CD4-positive, alpha-beta memory T cell (primary cell): Measurements from ENCODE around the gene AGPAT2. TPM values are rescaled to one million over a fixed set of nuclear protein-coding genes. Genes with fewer than 3 reads are reported as not detected.
A peak's percentile ranks its signal among the peaks of the same experiment; 100 is the strongest.

Experiments
- CTCF ChIA-PET: fragments of 350-600 bp; sonication (Branson Sonifier 250); formaldehyde crosslinking; loops from one replicate; lab custom pipeline; 2021; ENCODE audit warnings: inconsistent platforms; ENCODE audit not compliant: partially characterized antibody; lab: Charles Lee
- POLR2A ChIA-PET: fragments of 350-600 bp; sonication (Branson Sonifier 250); formaldehyde crosslinking; loops from one replicate; lab custom pipeline; 2021; ENCODE audit not compliant: partially characterized antibody; lab: Charles Lee
- DNase-seq, 5 donors: peaks; one replicate each; pipeline versions ENCODE4 v3.0.0 to v3.0.0-alpha.2; 2020 to 2022; ENCODE audit warnings: mixed read lengths in 1 of 5
- H3K27ac ChIP-seq: one replicate; pipeline ENCODE4 v1.7.0; 2013; ENCODE audit warnings: low read depth, low read length
- H3K27me3 ChIP-seq: 2 replicates; pipeline ENCODE4 v1.7.0; 2013; ENCODE audit warnings: mild to moderate bottlenecking, low read length, moderate library complexity; ENCODE audit not compliant: insufficient read depth
- H3K36me3 ChIP-seq: 2 replicates; pipeline ENCODE4 v1.7.0; 2013; ENCODE audit warnings: mild to moderate bottlenecking, low read length, moderate library complexity; ENCODE audit not compliant: insufficient read depth
- H3K4me1 ChIP-seq: 2 replicates; pipeline ENCODE4 v1.7.0; 2013; ENCODE audit warnings: mild to moderate bottlenecking, low read length, moderate library complexity; ENCODE audit not compliant: insufficient read depth
- H3K4me3 ChIP-seq, 2 donors: one replicate each; pipeline ENCODE4 v1.7.0; 2013; ENCODE audit warnings: low read length in 2 of 2, mild to moderate bottlenecking in 1 of 2
- H3K9me3 ChIP-seq, 2 donors: one replicate each; pipeline ENCODE4 v1.7.0; 2013; ENCODE audit warnings: low read length in 2 of 2, control low read depth in 1 of 2; ENCODE audit not compliant: control insufficient read depth in 1 of 2
- H3K27ac Mint-ChIP-seq, 7 donors: one replicate each; pipeline ENCODE4 v1.8.0; 2020 to 2021; ENCODE audit warnings: mixed read lengths in 7 of 7, mild to moderate bottlenecking in 6 of 7, inconsistent platforms in 3 of 7, moderate library complexity in 3 of 7
- H3K27me3 Mint-ChIP-seq, 2 donors: one replicate each; pipeline ENCODE4 v1.8.0; 2020 to 2021; ENCODE audit warnings: mixed read lengths in 2 of 2
- H3K36me3 Mint-ChIP-seq, 2 donors: one replicate each; pipeline ENCODE4 v1.8.0; 2020 to 2021; ENCODE audit warnings: mixed read lengths in 2 of 2, inconsistent platforms in 1 of 2, mild to moderate bottlenecking in 1 of 2
- H3K4me1 Mint-ChIP-seq, 4 donors: one replicate each; pipeline ENCODE4 v1.8.0; 2020 to 2021; ENCODE audit warnings: mixed read lengths in 4 of 4, mild to moderate bottlenecking in 1 of 4
- H3K4me3 Mint-ChIP-seq, 8 donors: one replicate each; pipeline ENCODE4 v1.8.0; 2020 to 2021; ENCODE audit warnings: mixed read lengths in 8 of 8, mild to moderate bottlenecking in 7 of 8, moderate library complexity in 6 of 8, inconsistent platforms in 3 of 8
- H3K9me3 Mint-ChIP-seq, 8 donors: one replicate each; pipeline ENCODE4 v1.8.0; 2020 to 2021; ENCODE audit warnings: mixed read lengths in 8 of 8, mild to moderate bottlenecking in 5 of 8, inconsistent platforms in 3 of 8, moderate library complexity in 1 of 8
- intact Hi-C: fragments of 100-400 bp; cut with micrococcal nuclease; formaldehyde crosslinking; loops from one replicate; pipeline ENCODE4 v1.15.1; 2023
- polyA plus RNA-seq, 2 donors: library from polyadenylated mRNA; unstranded; fragments of 300-500 nt; fragmentation: Illumina TruSeq; gene quantifications; one replicate each; pipeline ENCODE4 v1.2.3, GENCODE V29; 2021
- total RNA-seq, 2 experiments: library from RNA; stranded (reverse); gene quantifications; one replicate each; pipeline ENCODE4 v1.2.3, GENCODE V29; 2021

Gene AGPAT2
- total and polyA plus RNA-seq, 4 experiments from 2014 or later: 6.9 to 20.6 (median 12.0) TPM

DNA sequence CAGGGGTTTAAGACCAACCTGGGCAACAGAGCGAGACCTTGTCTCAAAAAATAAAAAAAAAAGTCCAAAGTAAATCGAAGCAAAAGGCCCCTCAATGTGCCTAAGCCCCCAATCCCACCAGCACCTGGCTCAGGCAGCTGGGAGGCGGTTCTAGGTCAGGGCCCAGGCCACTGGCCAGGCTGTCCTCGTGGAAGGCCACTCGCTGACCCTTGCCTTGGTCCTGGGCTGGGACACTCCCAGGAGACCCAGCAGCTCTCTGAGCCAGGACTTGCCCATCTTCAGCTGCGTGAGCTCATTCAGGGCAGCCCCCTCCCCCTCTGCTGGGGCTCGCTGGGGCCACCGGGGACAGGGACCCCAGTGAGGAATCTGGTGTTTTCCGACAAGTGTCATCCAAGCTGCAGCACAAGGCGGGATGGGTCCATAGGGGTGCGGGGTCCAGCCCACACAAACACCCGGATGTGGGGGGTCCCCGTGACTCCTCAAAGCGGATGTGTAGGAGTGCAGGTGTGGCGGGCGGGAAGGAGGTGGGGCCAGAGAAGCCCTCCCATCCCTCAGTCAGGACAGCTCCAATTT is 4.0 kb downstream of the AGPAT2 start:
- H3K27ac Mint-ChIP-seq: no peak overlapping the region

DNA sequence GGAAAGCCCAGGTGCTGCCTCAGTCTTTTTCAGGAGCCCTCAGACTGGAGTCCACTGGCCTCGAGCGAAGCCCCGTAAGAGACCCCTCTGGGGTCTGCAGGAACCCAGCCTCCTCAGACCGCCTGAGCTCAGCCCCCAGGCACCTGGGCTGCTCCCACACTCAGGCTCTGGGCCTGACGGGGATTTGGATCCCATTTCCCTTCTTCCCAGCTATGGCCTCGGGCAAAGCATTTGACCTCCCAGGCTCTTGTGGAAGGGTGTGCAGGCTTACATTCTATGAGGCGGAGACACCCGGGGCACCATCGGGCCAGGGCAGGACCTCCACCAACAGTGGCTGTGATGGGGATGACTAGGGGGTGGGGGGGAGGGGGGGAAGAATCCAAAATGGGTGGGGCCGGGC is 4.5 kb downstream of the AGPAT2 start:
- no peaks in the 10 kb centered on the region for H3K36me3 Mint-ChIP-seq
- H3K4me1 Mint-ChIP-seq: peaks cover 0 to 13% (median 3%) of the 10 kb centered on the region in 4 donors
- intact Hi-C loops: no loop called here
- CTCF ChIA-PET: interaction anchor here (1.9 kb wide), 1 partner anchor 10 kb away, joined by 5 read pairs; no protein-coding TSS in a partner anchor
- no peak overlapping the region for H3K4me3 Mint-ChIP-seq
- H3K9me3 Mint-ChIP-seq: no peaks in the 10 kb centered on the region
- H3K27ac Mint-ChIP-seq: no peak overlapping the region
- H3K27ac ChIP-seq: no peak overlapping the region
- H3K9me3 ChIP-seq: no peaks in the 10 kb centered on the region
- H3K4me3 ChIP-seq: no peak overlapping the region
- no peaks in the 10 kb centered on the region for H3K27me3 Mint-ChIP-seq
- no peak for DNase-seq
- H3K4me1 ChIP-seq: peaks cover 11% of the 10 kb centered on the region
- no peaks in the 10 kb centered on the region for H3K27me3 ChIP-seq
- POLR2A ChIA-PET: interaction anchor here (1.1 kb wide), 1 partner anchor 46 kb away, joined by 4 read pairs; no protein-coding TSS in a partner anchor
- no peaks in the 10 kb centered on the region for H3K36me3 ChIP-seq

More for the DNA sequence above, 4.0 kb downstream of the AGPAT2 start:
- intact Hi-C loops: no loop called here
- Histone ChIP-seq H3K36me3 (no peaks in the 10 kb centered on the region), H3K27me3 (no peaks in the 10 kb centered on the region), H3K27ac (no peak overlapping the region), H3K4me3 (no peak overlapping the region), H3K9me3 (no peaks in the 10 kb centered on the region), H3K4me1 (peaks cover 11% of the 10 kb centered on the region)
- H3K9me3 Mint-ChIP-seq: no peaks in the 10 kb centered on the region
- peaks cover 0 to 16% (median 3%) of the 10 kb centered on the region in 4 donors for H3K4me1 Mint-ChIP-seq
- no peak overlapping the region for H3K4me3 Mint-ChIP-seq
- H3K36me3 Mint-ChIP-seq: no peaks in the 10 kb centered on the region
- POLR2A ChIA-PET: interaction anchor here (1.1 kb wide), 1 partner anchor 45 kb away, joined by 4 read pairs; no protein-coding TSS in a partner anchor
- H3K27me3 Mint-ChIP-seq: no peaks in the 10 kb centered on the region
- CTCF ChIA-PET: no interaction called here
- no peak for DNase-seq

DNA sequence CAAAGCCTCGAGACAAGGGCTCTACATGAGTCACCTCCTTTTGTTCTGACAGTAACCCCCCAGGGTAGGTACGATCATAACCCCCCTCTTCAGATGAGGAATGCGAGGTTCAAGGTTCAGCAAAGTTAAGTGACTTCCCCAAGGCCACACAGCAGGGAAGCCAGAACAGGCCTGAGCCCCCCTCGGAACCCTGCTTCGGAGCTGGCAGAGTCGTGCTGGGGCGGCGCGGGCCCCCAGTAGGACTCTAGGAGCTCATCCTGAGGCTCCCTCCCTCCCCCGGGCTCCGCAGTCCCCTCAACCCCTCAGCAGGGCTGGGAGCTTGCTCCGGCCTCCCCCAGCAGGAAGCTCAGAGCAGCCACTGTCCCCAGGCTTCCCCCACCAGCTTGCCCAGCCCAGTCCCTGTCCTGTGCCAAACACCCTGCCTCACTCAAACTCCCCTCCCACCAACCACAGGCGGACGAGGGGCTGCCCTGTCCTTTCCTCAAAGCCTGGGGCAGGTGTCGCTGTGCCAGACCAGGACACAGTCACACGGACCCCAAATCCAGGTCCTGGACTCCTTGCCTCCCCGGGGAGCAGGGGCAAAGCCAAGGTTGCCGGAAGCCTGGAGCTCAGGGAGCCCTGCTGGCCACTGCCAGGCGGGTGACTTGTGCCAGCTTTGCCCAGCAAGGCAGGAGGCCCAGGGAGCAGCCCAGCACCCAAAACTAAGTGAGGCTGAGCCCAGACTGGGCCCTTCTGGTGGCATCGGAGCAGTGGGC is 5.1 kb downstream of the AGPAT2 start:
- H3K9me3 ChIP-seq: no peaks in the 10 kb centered on the region
- DNase-seq: no peak
- POLR2A ChIA-PET: interaction anchor here (1.1 kb wide), 1 partner anchor 46 kb away, joined by 4 read pairs; no protein-coding TSS in a partner anchor
- peaks cover 11% of the 10 kb centered on the region for H3K4me1 ChIP-seq
- H3K36me3 ChIP-seq: no peaks in the 10 kb centered on the region
- peaks cover 0 to 13% (median 3%) of the 10 kb centered on the region in 4 donors for H3K4me1 Mint-ChIP-seq
- no peak overlapping the region for H3K4me3 ChIP-seq
- intact Hi-C loops: no loop called here
- H3K27me3 ChIP-seq: no peaks in the 10 kb centered on the region
- H3K27ac Mint-ChIP-seq: peak overlapping the region in 1 of 7 donors; percentile 55
- no peaks in the 10 kb centered on the region for H3K9me3 Mint-ChIP-seq
- CTCF ChIA-PET: interaction anchor here (1.9 kb wide), 1 partner anchor 10 kb away, joined by 5 read pairs; no protein-coding TSS in a partner anchor
- no peaks in the 10 kb centered on the region for H3K27me3 Mint-ChIP-seq
- no peak overlapping the region for H3K4me3 Mint-ChIP-seq
- H3K27ac ChIP-seq: no peak overlapping the region
- no peaks in the 10 kb centered on the region for H3K36me3 Mint-ChIP-seq

GRCh38 chr9:136681029-136681428 is 6.2 kb downstream of the AGPAT2 start:
- Mint-ChIP-seq H3K4me3 (no peak overlapping the region), H3K4me1 (peaks cover 0 to 9% (median 3%) of the 10 kb centered on the region in 4 donors), H3K36me3 (peaks cover 0 to 3% of the 10 kb centered on the region in 2 donors), H3K27ac (no peak overlapping the region), H3K27me3 (no peaks in the 10 kb centered on the region), H3K9me3 (no peaks in the 10 kb centered on the region)
- Histone ChIP-seq H3K4me1 (peaks cover 6% of the 10 kb centered on the region), H3K27ac (no peak overlapping the region), H3K4me3 (no peak overlapping the region), H3K9me3 (no peaks in the 10 kb centered on the region), H3K27me3 (no peaks in the 10 kb centered on the region), H3K36me3 (no peaks in the 10 kb centered on the region)
- CTCF ChIA-PET: interaction anchor here (1.9 kb wide), 1 partner anchor 9 kb away, joined by 5 read pairs; no protein-coding TSS in a partner anchor
- DNase-seq: no peak
- intact Hi-C loops: no loop called here
- POLR2A ChIA-PET: no interaction called here

DNA sequence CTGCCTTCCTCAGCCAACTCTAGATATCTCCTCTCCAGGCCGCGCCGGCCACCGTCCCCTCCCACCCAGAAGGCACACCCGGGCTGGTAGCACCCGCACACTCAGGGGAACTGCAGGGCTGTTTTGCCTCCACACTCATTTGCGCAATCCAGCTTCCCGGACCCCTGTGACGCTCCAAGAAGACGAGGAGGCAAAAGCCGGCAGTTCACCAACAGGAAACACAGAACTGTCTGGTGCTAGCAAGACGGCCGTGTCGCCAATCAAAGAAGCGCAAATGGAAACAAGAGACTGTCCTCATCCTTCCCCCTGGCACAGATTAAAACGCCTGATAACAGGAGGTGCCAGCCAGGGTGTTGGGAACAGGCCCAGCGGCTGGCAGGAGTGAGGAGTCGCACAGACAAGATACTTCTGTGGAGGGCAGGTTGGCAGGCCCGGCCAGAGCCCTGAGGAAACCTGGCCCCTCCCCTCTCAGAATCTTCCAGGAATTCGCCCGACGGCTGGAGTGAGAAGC is 7.8 kb downstream of the AGPAT2 start:
- DNase-seq: no peak
- intact Hi-C loops: no loop called here
- CTCF ChIA-PET: no interaction called here
- no peak overlapping the region for H3K4me3 Mint-ChIP-seq
- peak overlapping the region in 1 of 7 donors; percentile 60 for H3K27ac Mint-ChIP-seq
- Histone ChIP-seq H3K4me1 (no peaks in the 10 kb centered on the region), H3K36me3 (no peaks in the 10 kb centered on the region), H3K27ac (no peak overlapping the region), H3K27me3 (no peaks in the 10 kb centered on the region), H3K4me3 (no peak overlapping the region), H3K9me3 (no peaks in the 10 kb centered on the region)
- POLR2A ChIA-PET: no interaction called here
- H3K9me3 Mint-ChIP-seq: no peaks in the 10 kb centered on the region
- peaks cover 0 to 3% of the 10 kb centered on the region in 2 donors for H3K36me3 Mint-ChIP-seq
- peaks cover 0 to 7% (median 3%) of the 10 kb centered on the region in 4 donors for H3K4me1 Mint-ChIP-seq
- H3K27me3 Mint-ChIP-seq: no peaks in the 10 kb centered on the region

DNA sequence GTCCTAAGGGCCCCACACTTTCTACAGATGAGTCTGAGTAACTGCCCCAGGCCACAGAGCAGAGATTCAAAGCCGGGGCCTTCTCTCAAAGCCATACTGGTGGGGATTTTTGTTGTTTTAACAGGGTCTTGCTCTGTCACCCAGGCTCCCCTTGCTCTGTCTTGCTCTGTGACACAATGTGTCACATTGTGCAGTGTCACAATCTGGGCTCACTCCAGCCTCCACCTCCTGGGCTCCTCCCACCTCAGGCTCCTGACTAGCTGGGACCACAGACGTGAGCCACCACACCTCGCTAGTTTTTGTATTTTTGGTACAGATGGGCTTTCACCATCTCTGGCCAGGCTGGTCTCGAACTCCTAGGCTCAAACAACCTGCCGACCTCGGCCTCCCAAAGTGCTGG is 8.6 kb downstream of the AGPAT2 start:
- Mint-ChIP-seq H3K4me1 (peaks cover 0 to 6% (median under 1%) of the 10 kb centered on the region in 4 donors), H3K27ac (no peak overlapping the region), H3K4me3 (no peak overlapping the region), H3K36me3 (peaks cover 0 to 5% of the 10 kb centered on the region in 2 donors), H3K9me3 (no peaks in the 10 kb centered on the region), H3K27me3 (no peaks in the 10 kb centered on the region)
- intact Hi-C loops: no loop called here
- Histone ChIP-seq H3K27ac (no peak overlapping the region), H3K4me1 (no peaks in the 10 kb centered on the region), H3K4me3 (no peak overlapping the region), H3K9me3 (no peaks in the 10 kb centered on the region), H3K27me3 (no peaks in the 10 kb centered on the region), H3K36me3 (no peaks in the 10 kb centered on the region)
- CTCF ChIA-PET: no interaction called here
- POLR2A ChIA-PET: no interaction called here
- DNase-seq: no peak

GRCh38 chr9:136678034-136678433 is 9.2 kb downstream of the AGPAT2 start:
- no peak overlapping the region for H3K27ac ChIP-seq
- DNase-seq: no peak
- intact Hi-C loops: no loop called here
- no peaks in the 10 kb centered on the region for H3K9me3 ChIP-seq
- Mint-ChIP-seq H3K4me1 (peaks cover 0 to 6% (median 0%) of the 10 kb centered on the region in 4 donors), H3K9me3 (no peaks in the 10 kb centered on the region), H3K27me3 (no peaks in the 10 kb centered on the region), H3K36me3 (peaks cover 0 to 5% of the 10 kb centered on the region in 2 donors), H3K27ac (no peak overlapping the region), H3K4me3 (no peak overlapping the region)
- ChIA-PET POLR2A (no interaction called here), CTCF (no interaction called here)
- no peaks in the 10 kb centered on the region for H3K27me3 ChIP-seq
- no peak overlapping the region for H3K4me3 ChIP-seq
- no peaks in the 10 kb centered on the region for H3K36me3 ChIP-seq
- no peaks in the 10 kb centered on the region for H3K4me1 ChIP-seq
